ENCODE measurements around the gene MID2. TPM values are rescaled to one million over a fixed set of nuclear protein-coding genes. Genes with fewer than 3 reads are reported as not detected.
A peak's percentile ranks its signal among the peaks of the same experiment; 100 is the strongest.

The MID2 gene
- total RNA-seq, 2 donors from 2014 or later: 35.6 to 52.5 TPM

- Histone ChIP-seq H3K36me3 (no peaks in the 10 kb centered on the region), H3K4me3 (no peak overlapping the region), H3K27me3 (replicated peaks; ENCODE audit: insufficient read depth) (no peaks in the 10 kb centered on the region), H3K4me1 (replicated peaks) (no peaks in the 10 kb centered on the region), H3K27ac (no peak overlapping the region), H3K9me3 (no peaks in the 10 kb centered on the region)
- TF ChIP-seq POLR2A (IDR thresholded peaks at IDR 0.05) (no peak), CTCF (IDR thresholded peaks at IDR 0.05) (peak in 3 of 4 experiments; percentile 55 to 68 (median 62))
- intact Hi-C loops (cut with DNase I): loop anchor here (5.0 kb wide), 1 partner anchor 237 kb away; no protein-coding TSS in a partner anchor
- peak; percentile 14 for DNase-seq (ENCODE audit: low spot score)
- WGBS: 48% methylated on average over 4 of the region's 4 CpGs
Observed at GRCh38 chrX:107894038-107894437, 68.4 kb downstream of the MID2 start.

DNA sequence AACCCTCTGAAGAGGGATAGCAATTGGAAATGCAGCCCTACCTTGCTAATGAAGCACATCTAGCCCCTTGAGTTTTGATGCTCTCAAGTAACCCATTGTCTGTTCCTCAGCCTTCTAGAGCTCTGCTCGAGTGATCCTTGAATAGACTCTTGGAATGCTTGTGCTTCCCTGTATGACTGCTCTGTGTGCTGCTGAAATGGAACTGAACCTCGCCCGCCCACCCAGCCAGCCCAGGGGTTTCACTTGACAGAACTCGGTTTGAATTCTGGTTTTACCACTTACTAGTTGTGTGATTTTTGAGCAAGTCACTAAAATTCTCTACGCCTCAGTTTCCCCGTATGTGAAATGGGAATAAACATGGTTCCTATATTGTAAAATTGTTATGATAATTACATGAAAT, 77.1 kb downstream of the MID2 start:
- H3K4me3 ChIP-seq: no peak overlapping the region
- intact Hi-C loops (cut with DNase I): no loop called here
- no peak overlapping the region for H3K27ac ChIP-seq
- no peaks in the 10 kb centered on the region for H3K36me3 ChIP-seq
- H3K27me3 ChIP-seq (replicated peaks; ENCODE audit: insufficient read depth): no peaks in the 10 kb centered on the region
- DNase-seq (ENCODE audit: low spot score): no peak
- no peaks in the 10 kb centered on the region for H3K4me1 ChIP-seq (replicated peaks)
- H3K9me3 ChIP-seq: no peaks in the 10 kb centered on the region
- TF ChIP-seq POLR2AphosphoS5 (IDR thresholded peaks at IDR 0.05): no peak
- TF ChIP-seq CTCF (IDR thresholded peaks at IDR 0.05): no peak
- no peak for TF ChIP-seq POLR2A (IDR thresholded peaks at IDR 0.05)
- WGBS: 85% methylated on average over 5 of the region's 6 CpGs

DNA sequence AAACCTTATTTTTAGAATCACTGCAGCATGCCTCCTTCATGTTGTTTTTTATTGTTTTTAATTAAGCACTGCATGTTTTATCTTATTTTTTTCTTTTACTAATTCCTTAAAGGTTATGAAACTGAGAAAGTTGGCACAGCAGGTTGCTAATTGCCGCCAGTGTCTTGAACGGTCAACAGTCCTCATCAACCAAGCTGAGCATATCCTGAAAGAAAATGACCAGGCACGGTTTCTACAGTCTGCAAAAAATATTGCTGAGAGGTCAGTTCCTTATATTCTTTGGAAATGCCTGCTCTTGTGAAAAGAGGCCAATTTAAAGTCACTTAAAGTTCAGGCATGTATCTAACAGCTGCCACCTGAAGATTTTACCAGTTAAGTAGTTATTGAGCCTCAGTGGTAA, 79.7 kb downstream of the MID2 start:
- TF ChIP-seq POLR2AphosphoS5 (IDR thresholded peaks at IDR 0.05) (no peak), CTCF (IDR thresholded peaks at IDR 0.05) (no peak), POLR2A (IDR thresholded peaks at IDR 0.05) (no peak)
- intact Hi-C loops (cut with DNase I): no loop called here
- Histone ChIP-seq H3K36me3 (no peaks in the 10 kb centered on the region), H3K4me1 (replicated peaks) (no peaks in the 10 kb centered on the region), H3K27ac (no peak overlapping the region), H3K4me3 (no peak overlapping the region), H3K27me3 (replicated peaks; ENCODE audit: insufficient read depth) (no peaks in the 10 kb centered on the region), H3K9me3 (no peaks in the 10 kb centered on the region)
- WGBS: 94% methylated on average over 3 of the region's 3 CpGs
- DNase-seq (ENCODE audit: low spot score): no peak

DNA sequence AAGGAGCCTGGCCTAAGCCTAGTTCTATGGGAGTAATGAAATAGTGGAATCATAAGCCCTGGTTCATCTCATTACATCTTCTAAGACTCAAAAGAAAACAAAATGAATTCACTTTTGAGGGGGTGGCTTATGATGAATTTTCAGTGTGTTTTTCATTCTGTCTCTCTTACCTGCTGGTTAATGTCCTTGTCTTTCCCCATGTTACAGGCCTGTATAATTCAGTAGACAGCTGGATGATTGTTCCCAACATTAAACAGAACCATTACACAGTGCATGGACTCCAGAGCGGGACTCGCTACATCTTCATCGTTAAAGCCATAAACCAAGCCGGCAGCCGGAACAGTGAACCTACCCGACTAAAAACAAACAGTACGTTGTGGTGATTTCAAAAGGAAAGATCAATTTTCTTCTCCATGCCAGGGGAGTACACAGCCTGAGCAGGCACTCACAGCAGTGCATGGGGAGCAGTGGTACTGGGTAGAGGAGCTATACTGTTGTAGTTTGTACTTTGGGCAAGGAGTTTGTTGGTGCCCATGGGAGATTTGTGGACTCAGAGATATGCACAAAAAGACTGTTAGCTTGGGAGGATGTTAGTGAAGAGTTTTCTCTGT, 98.6 kb downstream of the MID2 start:
- Histone ChIP-seq H3K9me3 (no peaks in the 10 kb centered on the region), H3K27ac (no peak overlapping the region), H3K36me3 (no peaks in the 10 kb centered on the region), H3K27me3 (replicated peaks; ENCODE audit: insufficient read depth) (no peaks in the 10 kb centered on the region), H3K4me3 (no peak overlapping the region), H3K4me1 (replicated peaks) (no peaks in the 10 kb centered on the region)
- TF ChIP-seq POLR2AphosphoS5 (IDR thresholded peaks at IDR 0.05) (no peak), POLR2A (IDR thresholded peaks at IDR 0.05) (no peak), CTCF (IDR thresholded peaks at IDR 0.05) (no peak)
- DNase-seq (ENCODE audit: low spot score): no peak
- intact Hi-C loops (cut with DNase I): no loop called here
- 58% methylated on average over 6 of the region's 7 CpGs for WGBS

- Histone ChIP-seq H3K4me1 (replicated peaks) (no peaks in the 10 kb centered on the region), H3K36me3 (no peaks in the 10 kb centered on the region), H3K27me3 (replicated peaks; ENCODE audit: insufficient read depth) (no peaks in the 10 kb centered on the region), H3K4me3 (no peak overlapping the region), H3K27ac (no peak overlapping the region), H3K9me3 (no peaks in the 10 kb centered on the region)
- intact Hi-C loops (cut with DNase I): no loop called here
- no peak for DNase-seq (ENCODE audit: low spot score)
- no peak for TF ChIP-seq POLR2AphosphoS5 (IDR thresholded peaks at IDR 0.05)
- WGBS: 92% methylated on average over 1 of the region's 1 CpG
Observed at GRCh38 chrX:107934262-107934661, 108.6 kb downstream of the MID2 start.
